ENCODE data around the gene FABP3.

Gene FABP3

DNA sequence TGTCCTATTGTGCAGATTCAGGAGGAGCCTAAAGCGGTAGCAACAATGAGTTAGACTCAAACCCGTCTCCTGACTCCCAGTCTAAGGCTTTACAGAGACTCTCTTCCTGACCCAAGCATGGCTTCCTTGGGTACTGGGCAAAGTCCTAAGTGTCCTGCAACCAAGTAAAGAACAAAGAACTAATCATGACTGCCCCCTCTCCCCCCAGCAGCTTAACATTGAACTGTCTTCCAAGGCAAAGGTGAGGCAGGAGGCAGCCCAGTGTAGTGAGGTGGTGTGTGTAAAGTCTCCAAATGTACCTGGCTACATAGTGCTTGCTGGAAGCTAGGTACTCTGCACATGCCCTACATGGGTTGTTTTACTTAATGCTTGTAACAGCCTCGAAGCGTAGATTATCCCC, 2.3 kb downstream of the FABP3 start:
- no peaks in the 10 kb centered on the region for H4K20me1 ChIP-seq (ENCODE audit: insufficient read depth, low read length)
- no peaks in the 10 kb centered on the region for H3F3A ChIP-seq (ENCODE audit: insufficient read depth, low read length)
- H3K4me1 ChIP-seq (ENCODE audit: low read length), result no peaks in the 10 kb centered on the region
- H3K4me2 ChIP-seq (ENCODE audit: low read depth, low read length), result no peak overlapping the region
- no peaks in the 10 kb centered on the region for H3K36me3 ChIP-seq (replicated peaks; ENCODE audit: insufficient read depth, low read length)
- H3K27me3 ChIP-seq (replicated peaks; ENCODE audit: insufficient read depth, low read length), result no peaks in the 10 kb centered on the region
- H3K79me2 ChIP-seq (ENCODE audit: low read length), result no peaks in the 10 kb centered on the region
- no peak overlapping the region for H3K4me3 ChIP-seq (ENCODE audit: low read length)
- no peaks in the 10 kb centered on the region for H3K9me3 ChIP-seq (replicated peaks; ENCODE audit: insufficient read depth, low read length)
- no peak overlapping the region for H3K27ac ChIP-seq (ENCODE audit: low read length)
- no peak for DNase-seq
- no peaks in the 10 kb centered on the region for H3K9me2 ChIP-seq (replicated peaks; ENCODE audit: insufficient read depth, low read length)
- H2AFZ ChIP-seq (ENCODE audit: low read length), result no peak overlapping the region
- H3K9ac ChIP-seq (ENCODE audit: low read length), result no peak overlapping the region
- TF ChIP-seq, protein P1, sequence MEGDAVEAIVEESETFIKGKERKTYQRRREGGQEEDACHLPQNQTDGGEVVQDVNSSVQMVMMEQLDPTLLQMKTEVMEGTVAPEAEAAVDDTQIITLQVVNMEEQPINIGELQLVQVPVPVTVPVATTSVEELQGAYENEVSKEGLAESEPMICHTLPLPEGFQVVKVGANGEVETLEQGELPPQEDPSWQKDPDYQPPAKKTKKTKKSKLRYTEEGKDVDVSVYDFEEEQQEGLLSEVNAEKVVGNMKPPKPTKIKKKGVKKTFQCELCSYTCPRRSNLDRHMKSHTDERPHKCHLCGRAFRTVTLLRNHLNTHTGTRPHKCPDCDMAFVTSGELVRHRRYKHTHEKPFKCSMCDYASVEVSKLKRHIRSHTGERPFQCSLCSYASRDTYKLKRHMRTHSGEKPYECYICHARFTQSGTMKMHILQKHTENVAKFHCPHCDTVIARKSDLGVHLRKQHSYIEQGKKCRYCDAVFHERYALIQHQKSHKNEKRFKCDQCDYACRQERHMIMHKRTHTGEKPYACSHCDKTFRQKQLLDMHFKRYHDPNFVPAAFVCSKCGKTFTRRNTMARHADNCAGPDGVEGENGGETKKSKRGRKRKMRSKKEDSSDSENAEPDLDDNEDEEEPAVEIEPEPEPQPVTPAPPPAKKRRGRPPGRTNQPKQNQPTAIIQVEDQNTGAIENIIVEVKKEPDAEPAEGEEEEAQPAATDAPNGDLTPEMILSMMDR (IDR thresholded peaks at IDR 0.05; ENCODE audit: low read length), result no peak
- TF ChIP-seq EZH2phosphoT487 (IDR thresholded peaks at IDR 0.05; ENCODE audit: low read length) (no peak), EZH2 (optimal IDR thresholded peaks at IDR 0.05; ENCODE audit: low read depth, low read length) (no peak)

DNA sequence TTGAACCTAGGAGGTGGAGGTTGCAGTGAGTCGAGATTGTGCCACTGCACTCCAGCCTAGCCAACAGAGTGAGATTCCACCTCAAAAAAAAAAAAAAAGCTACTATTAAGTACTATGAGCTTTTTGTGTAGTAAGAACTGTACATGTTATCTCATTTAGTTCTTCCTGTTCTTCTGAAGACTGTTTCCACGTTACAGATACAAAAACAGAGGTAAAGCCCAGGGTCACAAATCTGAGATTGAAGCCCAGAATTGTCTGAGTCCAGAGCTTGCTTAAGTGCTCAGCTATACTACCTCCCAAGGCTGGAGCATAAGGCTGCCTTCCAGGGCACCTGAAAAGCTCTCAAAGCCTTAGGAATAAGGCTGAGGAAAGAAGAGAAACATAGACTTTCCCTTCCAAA, 2.9 kb downstream of the FABP3 start:
- no peak overlapping the region for H3K27ac ChIP-seq (ENCODE audit: low read length)
- no peak overlapping the region for H3K4me3 ChIP-seq (ENCODE audit: low read length)
- H3K4me1 ChIP-seq (ENCODE audit: low read length), result no peaks in the 10 kb centered on the region
- no peaks in the 10 kb centered on the region for H3F3A ChIP-seq (ENCODE audit: insufficient read depth, low read length)
- H2AFZ ChIP-seq (ENCODE audit: low read length), result no peak overlapping the region
- H3K36me3 ChIP-seq (replicated peaks; ENCODE audit: insufficient read depth, low read length), result no peaks in the 10 kb centered on the region
- TF ChIP-seq EZH2phosphoT487 (IDR thresholded peaks at IDR 0.05; ENCODE audit: low read length) (no peak), EZH2 (optimal IDR thresholded peaks at IDR 0.05; ENCODE audit: low read depth, low read length) (no peak)
- TF ChIP-seq, protein P1 (IDR thresholded peaks at IDR 0.05; ENCODE audit: low read length), result no peak
- H3K27me3 ChIP-seq (replicated peaks; ENCODE audit: insufficient read depth, low read length), result no peaks in the 10 kb centered on the region
- no peak overlapping the region for H3K4me2 ChIP-seq (ENCODE audit: low read depth, low read length)
- H3K9me2 ChIP-seq (replicated peaks; ENCODE audit: insufficient read depth, low read length), result no peaks in the 10 kb centered on the region
- no peaks in the 10 kb centered on the region for H3K79me2 ChIP-seq (ENCODE audit: low read length)
- DNase-seq, result no peak
- H3K9ac ChIP-seq (ENCODE audit: low read length), result no peak overlapping the region
- H4K20me1 ChIP-seq (ENCODE audit: insufficient read depth, low read length), result no peaks in the 10 kb centered on the region
- H3K9me3 ChIP-seq (replicated peaks; ENCODE audit: insufficient read depth, low read length), result no peaks in the 10 kb centered on the region

DNA sequence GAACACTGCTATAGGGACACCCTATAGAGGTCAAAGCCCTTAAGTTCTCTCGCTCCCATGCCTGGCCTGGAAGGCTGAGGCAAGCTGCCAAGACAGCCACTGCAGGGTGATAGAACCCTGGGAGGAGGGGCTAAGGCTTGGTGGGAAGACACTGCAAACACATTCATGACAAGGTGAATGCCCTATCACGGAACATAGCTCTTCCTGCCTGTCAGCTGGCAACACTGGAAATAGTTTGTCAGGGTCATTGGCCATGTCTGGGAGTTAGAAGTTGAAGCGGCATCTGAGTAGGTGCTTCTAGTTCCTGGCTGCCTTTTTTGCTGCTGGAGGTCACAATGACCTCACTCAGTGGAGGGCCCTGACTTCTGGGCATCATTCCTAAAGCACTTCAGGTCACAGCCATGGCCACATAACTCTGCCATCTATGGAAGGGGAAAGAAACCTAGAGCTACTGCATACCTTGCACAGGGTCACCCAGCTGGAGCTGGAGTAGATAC, 4.2 kb downstream of the FABP3 start:
- no peak overlapping the region for H3K27ac ChIP-seq (ENCODE audit: low read length)
- H4K20me1 ChIP-seq (ENCODE audit: insufficient read depth, low read length), result no peaks in the 10 kb centered on the region
- TF ChIP-seq EZH2 (optimal IDR thresholded peaks at IDR 0.05; ENCODE audit: low read depth, low read length), result no peak
- no peak for TF ChIP-seq EZH2phosphoT487 (IDR thresholded peaks at IDR 0.05; ENCODE audit: low read length)
- TF ChIP-seq, protein P1 (IDR thresholded peaks at IDR 0.05; ENCODE audit: low read length), result no peak
- H3K4me3 ChIP-seq (ENCODE audit: low read length), result no peak overlapping the region
- H3K27me3 ChIP-seq (replicated peaks; ENCODE audit: insufficient read depth, low read length), result no peaks in the 10 kb centered on the region
- H3K79me2 ChIP-seq (ENCODE audit: low read length), result no peaks in the 10 kb centered on the region
- H3K9ac ChIP-seq (ENCODE audit: low read length), result no peak overlapping the region
- H3K9me3 ChIP-seq (replicated peaks; ENCODE audit: insufficient read depth, low read length), result no peaks in the 10 kb centered on the region
- H2AFZ ChIP-seq (ENCODE audit: low read length), result no peak overlapping the region
- H3K4me1 ChIP-seq (ENCODE audit: low read length), result no peaks in the 10 kb centered on the region
- H3K36me3 ChIP-seq (replicated peaks; ENCODE audit: insufficient read depth, low read length), result no peaks in the 10 kb centered on the region
- no peaks in the 10 kb centered on the region for H3F3A ChIP-seq (ENCODE audit: insufficient read depth, low read length)
- no peak for DNase-seq
- no peak overlapping the region for H3K4me2 ChIP-seq (ENCODE audit: low read depth, low read length)
- no peaks in the 10 kb centered on the region for H3K9me2 ChIP-seq (replicated peaks; ENCODE audit: insufficient read depth, low read length)

Data from MM.1S (cell line).